IPS-18a (cell line): ENCODE measurements around the gene ITGB3BP.
"Not testable (repeated sequence)": the region's sequence is repeated elsewhere in the genome, so short reads cannot be mapped to it uniquely, and the experiment has no call there.

Experiments used
- H3K27ac ChIP-seq: one replicate; pipeline ENCODE4 v1.5.1; 2013; ENCODE audit warnings: low read length
- H3K27me3 ChIP-seq: one replicate; pipeline ENCODE4 v1.6.1; 2013; ENCODE audit warnings: mild to moderate bottlenecking, low read length; ENCODE audit not compliant: control insufficient read depth, insufficient read depth
- H3K36me3 ChIP-seq: one replicate; pipeline ENCODE4 v1.6.1; 2013; ENCODE audit warnings: low read depth, low read length; ENCODE audit not compliant: control insufficient read depth
- H3K4me1 ChIP-seq: one replicate; pipeline ENCODE4 v1.6.1; 2013; ENCODE audit warnings: low read depth, low read length; ENCODE audit not compliant: control insufficient read depth
- H3K4me3 ChIP-seq: one replicate; pipeline ENCODE4 v1.5.1; 2013; ENCODE audit warnings: low read length
- H3K9ac ChIP-seq: one replicate; pipeline ENCODE4 v1.6.1; 2013; ENCODE audit warnings: mild to moderate bottlenecking, low read length, moderate library complexity
- H3K9me3 ChIP-seq: one replicate; pipeline ENCODE4 v1.6.1; 2013; ENCODE audit warnings: low read depth, low read length; ENCODE audit not compliant: control insufficient read depth

Gene ITGB3BP

DNA sequence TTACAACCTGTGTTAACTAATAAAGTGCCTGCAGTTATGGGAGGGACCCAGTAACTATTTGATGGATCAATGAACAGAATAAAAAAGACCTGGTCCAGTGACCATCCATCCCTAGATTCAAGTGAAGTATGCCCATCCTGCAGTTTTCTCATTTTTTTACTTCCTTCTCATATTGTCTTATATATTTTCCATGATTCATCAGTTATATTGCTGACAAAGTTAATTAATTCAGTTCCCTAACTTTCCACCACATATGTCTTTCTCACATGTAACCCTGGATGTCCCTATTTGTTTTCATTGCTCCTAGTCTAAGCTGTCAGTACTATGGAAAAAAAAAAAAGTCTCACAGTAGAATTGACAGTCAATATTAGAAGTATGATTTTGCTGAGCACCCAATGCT is 64.3 kb downstream of the ITGB3BP start:
- Histone ChIP-seq H3K4me3 (no peak overlapping the region), H3K27me3 (no peaks in the 10 kb centered on the region), H3K27ac (no peak overlapping the region), H3K9ac (no peak overlapping the region), H3K36me3 (no peaks in the 10 kb centered on the region), H3K4me1 (no peaks in the 10 kb centered on the region), H3K9me3 (peaks cover 10% of the 10 kb centered on the region)

GRCh38 chr1:63454269-63454668 is 68.8 kb downstream of the ITGB3BP start:
- no peaks in the 10 kb centered on the region for H3K4me1 ChIP-seq
- H3K27ac ChIP-seq = no peak overlapping the region
- H3K9ac ChIP-seq = no peak overlapping the region
- no peaks in the 10 kb centered on the region for H3K9me3 ChIP-seq
- no peak overlapping the region for H3K4me3 ChIP-seq
- H3K27me3 ChIP-seq = no peaks in the 10 kb centered on the region
- no peaks in the 10 kb centered on the region for H3K36me3 ChIP-seq

DNA sequence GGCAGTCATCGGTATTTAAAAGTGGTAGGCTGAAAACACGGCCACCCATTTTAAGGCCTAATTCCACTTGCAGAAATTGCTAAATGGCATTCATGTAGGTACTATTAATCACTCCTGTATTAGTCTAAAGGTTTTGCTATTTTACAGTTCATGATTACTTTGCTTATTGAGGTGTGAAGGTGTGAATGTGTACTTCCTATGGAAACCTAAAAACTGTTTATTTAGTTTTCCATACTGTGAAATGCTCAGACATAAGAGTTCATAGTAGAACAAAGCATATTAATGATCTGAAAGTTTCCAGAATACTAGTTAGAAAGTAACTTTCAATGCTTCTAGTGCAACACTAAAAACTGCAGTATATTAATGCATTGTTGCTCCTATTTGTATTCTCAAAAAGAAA is 69.8 kb downstream of the ITGB3BP start:
- no peak overlapping the region for H3K4me3 ChIP-seq
- H3K27me3 ChIP-seq = no peaks in the 10 kb centered on the region
- no peaks in the 10 kb centered on the region for H3K4me1 ChIP-seq
- no peak overlapping the region for H3K9ac ChIP-seq
- H3K27ac ChIP-seq = no peak overlapping the region
- no peaks in the 10 kb centered on the region for H3K36me3 ChIP-seq
- H3K9me3 ChIP-seq = no peaks in the 10 kb centered on the region

DNA sequence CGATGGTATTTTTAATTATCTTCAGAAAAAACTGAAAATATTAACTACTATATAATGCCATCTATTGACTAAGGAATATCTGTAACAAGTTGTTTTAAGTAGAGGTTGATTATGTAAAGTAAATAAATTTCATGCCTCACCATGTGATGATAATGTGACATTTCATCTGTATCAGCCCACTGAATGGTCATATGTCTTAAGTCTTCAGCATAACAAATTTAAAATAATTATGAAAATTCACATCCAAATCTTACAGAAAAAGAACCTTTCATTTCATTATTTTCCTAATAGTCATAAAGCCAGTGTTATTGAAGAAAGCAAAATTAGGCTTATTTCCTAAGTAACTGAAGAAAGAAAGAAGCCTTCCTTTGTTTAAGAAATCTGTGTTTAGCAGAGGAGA is 72.6 kb downstream of the ITGB3BP start:
- Histone ChIP-seq H3K4me1 (no peaks in the 10 kb centered on the region), H3K9me3 (no peaks in the 10 kb centered on the region), H3K36me3 (no peaks in the 10 kb centered on the region), H3K27me3 (no peaks in the 10 kb centered on the region), H3K27ac (no peak overlapping the region), H3K9ac (no peak overlapping the region), H3K4me3 (no peak overlapping the region)

- Histone ChIP-seq H3K27me3 (no peaks in the 10 kb centered on the region), H3K9ac (no peak overlapping the region)
These were observed 74.2 kb downstream of the ITGB3BP start for GRCh38 chr1:63448731-63449246.

GRCh38 chr1:63442141-63442475 is 80.9 kb downstream of the ITGB3BP start:
- no peak overlapping the region for H3K27ac ChIP-seq
- H3K4me3 ChIP-seq = no peak overlapping the region
- H3K9ac ChIP-seq = no peak overlapping the region
- no peaks in the 10 kb centered on the region for H3K36me3 ChIP-seq
- H3K4me1 ChIP-seq = peaks cover 3% of the 10 kb centered on the region
- H3K9me3 ChIP-seq = no peaks in the 10 kb centered on the region
- H3K27me3 ChIP-seq = no peaks in the 10 kb centered on the region

More at GRCh38 chr1:63448731-63449246, 74.2 kb downstream of the ITGB3BP start:
- Histone ChIP-seq H3K4me3 (no peak overlapping the region), H3K9me3 (no peaks in the 10 kb centered on the region), H3K36me3 (no peaks in the 10 kb centered on the region), H3K4me1 (no peaks in the 10 kb centered on the region), H3K27ac (no peak overlapping the region)

DNA sequence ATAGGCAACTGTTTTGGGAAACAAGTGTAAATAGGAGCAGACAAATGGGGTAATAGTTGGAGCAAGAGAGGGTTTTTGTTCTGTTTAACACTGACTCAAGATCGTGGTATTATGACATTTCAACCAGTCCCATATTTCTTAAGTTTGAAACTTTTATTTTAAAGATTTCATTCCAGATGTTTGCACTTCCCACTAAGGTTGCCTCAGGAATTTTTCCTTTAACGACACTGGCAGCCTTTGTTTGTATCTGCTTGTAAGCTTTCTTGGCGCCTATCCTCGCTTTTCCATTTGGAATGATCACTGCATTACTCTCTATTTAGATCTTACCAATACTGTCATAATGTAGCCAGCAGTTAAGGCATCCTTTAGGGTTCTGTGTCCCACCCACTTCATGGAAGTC is 87.9 kb downstream of the ITGB3BP start:
- Histone ChIP-seq H3K27ac (no peak overlapping the region), H3K4me3 (no peak overlapping the region), H3K36me3 (peaks cover 3% of the 10 kb centered on the region), H3K4me1 (no peaks in the 10 kb centered on the region), H3K9me3 (no peaks in the 10 kb centered on the region), H3K9ac (no peak overlapping the region), H3K27me3 (no peaks in the 10 kb centered on the region)

DNA sequence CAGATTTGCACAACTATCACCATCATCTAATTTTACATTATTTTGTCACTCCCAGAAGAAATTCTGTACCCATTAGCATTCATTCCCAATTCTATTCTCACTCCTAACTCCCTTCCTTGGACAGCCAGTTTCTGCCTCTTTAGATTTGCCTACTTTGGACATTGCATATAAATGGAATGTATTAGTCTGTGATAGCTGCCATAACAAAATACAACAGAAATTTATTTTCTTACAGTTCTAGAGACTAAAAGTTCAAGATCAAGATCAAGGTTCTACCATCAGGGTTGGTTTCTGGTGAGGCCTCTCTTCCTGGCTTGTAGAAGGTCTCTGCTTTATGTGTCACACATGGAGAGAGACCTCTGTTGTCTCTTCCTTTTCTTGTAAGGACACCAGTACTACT is 93.7 kb downstream of the ITGB3BP start:
- H3K4me1 ChIP-seq = no peaks in the 10 kb centered on the region
- H3K27ac ChIP-seq = no peak overlapping the region
- H3K9me3 ChIP-seq = no peaks in the 10 kb centered on the region
- no peak overlapping the region for H3K4me3 ChIP-seq
- no peaks in the 10 kb centered on the region for H3K27me3 ChIP-seq
- no peak overlapping the region for H3K9ac ChIP-seq
- peaks cover 3% of the 10 kb centered on the region for H3K36me3 ChIP-seq

- Histone ChIP-seq H3K4me1 (no peaks in the 10 kb centered on the region), H3K36me3 (peaks cover 3% of the 10 kb centered on the region), H3K27me3 (no peaks in the 10 kb centered on the region), H3K27ac (no peak overlapping the region), H3K4me3 (no peak overlapping the region), H3K9me3 (no peaks in the 10 kb centered on the region), H3K9ac (no peak overlapping the region)
These were observed 94.2 kb downstream of the ITGB3BP start for GRCh38 chr1:63428815-63429214.

GRCh38 chr1:63423649-63424048 is 99.4 kb downstream of the ITGB3BP start:
- Histone ChIP-seq H3K4me1 (no peaks in the 10 kb centered on the region), H3K27me3 (no peaks in the 10 kb centered on the region), H3K9ac (no peak overlapping the region), H3K4me3 (no peak overlapping the region), H3K27ac (no peak overlapping the region), H3K9me3 (no peaks in the 10 kb centered on the region), H3K36me3 (no peaks in the 10 kb centered on the region)

GRCh38 chr1:63420746-63421145 is 102.3 kb downstream of the ITGB3BP start:
- H3K9ac ChIP-seq, H3K27me3 ChIP-seq, H3K9me3 ChIP-seq, H3K4me3 ChIP-seq, H3K36me3 ChIP-seq, H3K27ac ChIP-seq, H3K4me1 ChIP-seq: not testable (repeated sequence)

DNA sequence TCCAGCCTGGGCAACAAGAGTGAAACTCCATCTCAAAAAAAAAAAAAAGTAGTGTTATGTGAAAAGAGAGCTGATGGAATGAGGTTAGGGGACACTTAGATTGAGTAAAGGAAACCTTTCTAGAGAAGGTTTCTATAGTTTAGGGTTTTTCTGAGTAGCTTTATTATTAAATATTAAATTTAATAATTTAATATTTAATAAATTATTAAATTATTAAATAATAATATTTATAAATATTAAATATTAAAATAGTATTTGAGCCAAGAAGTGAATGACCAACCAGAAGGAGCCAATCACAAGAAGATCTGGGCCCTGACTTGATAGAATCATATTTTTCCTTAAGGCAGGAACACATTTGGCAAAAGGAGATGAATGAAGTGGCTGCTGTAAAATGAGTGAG is 104.9 kb downstream of the ITGB3BP start:
- H3K4me3 ChIP-seq = no peak overlapping the region
- no peaks in the 10 kb centered on the region for H3K9me3 ChIP-seq
- no peaks in the 10 kb centered on the region for H3K4me1 ChIP-seq
- no peaks in the 10 kb centered on the region for H3K36me3 ChIP-seq
- no peak overlapping the region for H3K27ac ChIP-seq
- H3K27me3 ChIP-seq = no peaks in the 10 kb centered on the region
- H3K9ac ChIP-seq = no peak overlapping the region
